GM12801 (cell line): ENCODE data around the gene TEX14.

Source experiments
- CTCF ChIP-seq: IDR thresholded peaks from one replicate; pipeline ENCODE4 v1.5.1; 2011; ENCODE audit warnings: control low read depth; ENCODE audit not compliant: insufficient read length; ENCODE audit errors: extremely low read depth

Gene TEX14

DNA sequence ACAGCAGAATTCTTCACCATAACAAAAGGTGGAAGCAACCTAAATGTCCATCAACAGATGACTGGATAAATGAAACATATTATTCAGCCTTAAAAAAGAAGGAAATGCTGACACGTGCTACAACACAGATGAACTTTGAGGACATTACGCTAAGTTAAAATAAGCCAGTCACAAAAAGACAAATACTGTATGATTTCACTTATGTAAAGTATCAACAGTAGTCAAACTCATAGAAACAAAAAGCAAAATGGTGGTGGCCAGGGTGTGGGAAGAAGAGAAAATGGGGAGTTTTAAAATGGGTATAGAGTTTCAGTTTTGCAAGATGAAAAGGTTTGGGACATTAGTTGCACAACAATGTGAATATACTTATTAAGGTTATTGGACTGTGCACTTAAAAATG, 127.6 kb downstream of the TEX14 start:
- no peak for TF ChIP-seq CTCF

DNA sequence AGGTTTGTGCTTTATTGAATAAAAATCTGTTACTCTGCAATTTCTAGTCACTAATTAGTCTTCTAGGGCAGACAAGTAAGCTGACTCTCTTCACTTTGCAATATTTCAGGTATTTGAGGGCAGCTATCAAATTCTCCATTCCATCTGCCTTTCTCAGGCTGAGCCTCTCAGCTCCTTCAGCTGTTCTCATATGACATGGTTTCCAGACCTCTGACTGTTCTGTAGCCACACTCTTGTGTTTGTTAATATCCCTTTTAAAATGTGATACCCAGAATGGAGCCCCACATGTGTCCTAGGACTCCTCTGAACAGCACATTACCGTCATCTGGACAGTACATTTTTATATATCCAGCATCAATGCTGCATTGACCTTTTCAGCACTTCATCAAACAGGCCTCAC, 131.3 kb downstream of the TEX14 start:
- TF ChIP-seq CTCF = no peak

DNA sequence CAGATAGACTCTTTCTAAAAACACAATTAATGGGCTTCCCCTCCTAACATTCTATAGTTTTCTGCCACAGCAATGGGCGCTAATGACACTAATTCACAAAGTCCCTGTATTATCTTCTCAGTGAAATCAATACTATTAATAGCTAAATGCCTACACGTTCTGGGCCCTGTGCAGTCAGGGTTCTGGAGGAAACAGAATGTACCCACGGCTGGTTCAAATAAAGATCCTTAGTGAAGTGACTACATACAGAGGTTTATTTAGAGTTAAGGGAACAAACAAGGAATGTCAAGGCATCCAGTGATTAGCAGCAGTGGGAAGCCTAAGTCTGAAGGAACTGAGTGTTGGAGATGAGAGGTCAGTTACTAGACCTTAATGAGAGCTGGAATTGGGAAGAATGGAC, 133.9 kb downstream of the TEX14 start:
- no peak for TF ChIP-seq CTCF

GRCh38 chr17:58556833-58557250, 135.0 kb downstream of the TEX14 start:
- TF ChIP-seq CTCF = no peak

GRCh38 chr17:58541249-58541648, 150.6 kb downstream of the TEX14 start:
- TF ChIP-seq CTCF = no peak

DNA sequence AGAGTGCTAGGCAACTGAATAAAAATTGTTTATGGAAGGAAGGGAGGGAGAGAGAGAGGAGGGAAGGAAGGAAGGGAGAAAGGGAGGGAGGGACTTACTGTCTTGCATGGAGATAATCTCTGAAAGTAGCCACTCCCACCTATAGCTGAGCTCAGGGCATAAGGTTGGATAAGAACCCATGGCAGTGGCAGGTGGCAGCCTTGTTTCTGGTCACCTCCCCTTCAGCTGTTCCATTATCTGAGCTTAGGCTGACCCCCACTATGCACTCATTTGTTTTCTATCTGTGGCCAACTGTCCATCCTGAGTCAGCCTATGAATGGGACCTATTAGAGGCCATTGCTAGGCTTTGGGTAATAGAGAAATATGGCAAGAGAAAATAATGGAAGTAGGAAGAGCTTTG, 152.1 kb downstream of the TEX14 start:
- TF ChIP-seq CTCF = no peak

DNA sequence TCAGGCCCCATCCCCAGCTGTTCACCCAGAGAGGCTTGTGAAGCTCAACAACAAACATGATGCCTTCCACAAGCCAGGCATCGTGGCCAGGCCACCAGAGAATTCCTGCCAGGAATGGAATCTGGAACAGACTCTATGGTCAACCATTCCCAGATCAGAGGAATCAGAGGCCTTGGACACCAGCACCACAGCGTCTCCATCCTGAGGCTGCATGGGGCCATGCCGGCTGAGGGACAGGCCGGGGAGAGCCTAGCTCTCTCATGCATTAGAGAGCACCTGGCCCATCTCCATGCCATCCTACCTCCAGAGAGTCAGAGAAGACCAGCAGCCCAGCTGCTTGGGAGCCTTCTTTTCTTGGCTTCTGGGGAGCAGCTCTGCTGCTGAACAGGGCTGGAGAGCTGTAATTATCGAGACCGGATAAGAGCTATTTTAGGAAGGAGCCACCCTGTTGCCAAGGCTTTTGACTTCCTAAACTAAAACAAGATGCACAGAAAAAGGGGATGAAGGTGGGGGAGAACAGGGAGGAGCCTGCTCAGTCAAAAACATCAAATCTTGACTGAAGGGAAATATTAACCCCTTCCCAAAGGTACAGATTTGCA, 152.9 kb downstream of the TEX14 start:
- TF ChIP-seq CTCF = no peak
